ENCODE results near the gene DDX43. TPM values are rescaled to one million over a fixed set of nuclear protein-coding genes. Genes with fewer than 3 reads are reported as not detected.
"Not testable (repeated sequence)": the region's sequence is repeated elsewhere in the genome, so short reads cannot be mapped to it uniquely, and the experiment has no call there.

Gene DDX43
- total RNA-seq, 4 donors from 2014 or later, result 1.1 TPM; not detected in 3

- Histone ChIP-seq H3K27me3 (peaks cover 0 to 13% (median 0%) of the 10 kb centered on the region in 3 donors), H3K36me3 (no peaks in the 10 kb centered on the region), H3K4me3 (peak overlapping the region; percentile 42 to 58 (median 56)), H3K27ac (no peak overlapping the region), H3K9me3 (no peaks in the 10 kb centered on the region), H3K4me1 (no peaks in the 10 kb centered on the region)
- ATAC-seq (no peak), DNase-seq (no peak)
- in situ Hi-C loops (cut with MboI; ENCODE audit: low sequenced_read_pairs in 4 of 4), result no loop called here
- TF ChIP-seq CTCF (IDR thresholded peaks at IDR 0.05 in 4 of 5, conservative IDR thresholded peaks at IDR 0.05 in 1 of 5) (no peak), POLR2A (IDR thresholded peaks at IDR 0.05) (no peak)
- intact Hi-C loops (cut with DNase I; ENCODE audit: low total_unique reads), result no loop called here
These were observed 6.2 kb upstream of the DDX43 start for GRCh38 chr6:73388433-73388799.

- intact Hi-C loops (cut with DNase I; ENCODE audit: low total_unique reads) (no loop called here), in situ Hi-C loops (cut with MboI; ENCODE audit: low sequenced_read_pairs in 4 of 4) (no loop called here)
- ATAC-seq (peak in 1 of 2 donors; percentile 33), DNase-seq (peak in 1 of 2 donors; percentile 12)
- Histone ChIP-seq H3K27ac (no peak overlapping the region), H3K36me3 (no peaks in the 10 kb centered on the region), H3K9me3 (no peaks in the 10 kb centered on the region), H3K27me3 (peaks cover 0 to 13% (median 0%) of the 10 kb centered on the region in 3 donors), H3K4me3 (peak overlapping the region; percentile 42 to 58 (median 56)), H3K4me1 (no peaks in the 10 kb centered on the region)
- TF ChIP-seq POLR2A (IDR thresholded peaks at IDR 0.05), result no peak
- peak in 3 of 5 experiments; percentile 28 to 42 (median 32) for TF ChIP-seq CTCF (IDR thresholded peaks at IDR 0.05 in 4 of 5, conservative IDR thresholded peaks at IDR 0.05 in 1 of 5)
These were observed 5.7 kb upstream of the DDX43 start for GRCh38 chr6:73388800-73389512.

GRCh38 chr6:73389854-73390253, 4.8 kb upstream of the DDX43 start:
- in situ Hi-C loops (cut with MboI; ENCODE audit: low sequenced_read_pairs in 4 of 4) (no loop called here), intact Hi-C loops (cut with DNase I; ENCODE audit: low total_unique reads) (no loop called here)
- no peak for ATAC-seq
- H3K4me1 ChIP-seq, result no peaks in the 10 kb centered on the region
- H3K9me3 ChIP-seq, result no peaks in the 10 kb centered on the region
- no peaks in the 10 kb centered on the region for H3K36me3 ChIP-seq
- peaks cover 0 to 13% (median 0%) of the 10 kb centered on the region in 3 donors for H3K27me3 ChIP-seq
- H3K4me3 ChIP-seq, result no peak overlapping the region
- no peak for DNase-seq
- TF ChIP-seq CTCF (IDR thresholded peaks at IDR 0.05 in 4 of 5, conservative IDR thresholded peaks at IDR 0.05 in 1 of 5) (no peak), POLR2A (IDR thresholded peaks at IDR 0.05) (no peak)
- H3K27ac ChIP-seq, result no peak overlapping the region

- TF ChIP-seq POLR2A (IDR thresholded peaks at IDR 0.05) (no peak), CTCF (IDR thresholded peaks at IDR 0.05 in 4 of 5, conservative IDR thresholded peaks at IDR 0.05 in 1 of 5) (no peak)
- in situ Hi-C loops (cut with MboI; ENCODE audit: low sequenced_read_pairs in 4 of 4) (no loop called here), intact Hi-C loops (cut with DNase I; ENCODE audit: low total_unique reads) (no loop called here)
- DNase-seq (no peak), ATAC-seq (no peak)
- Histone ChIP-seq H3K27me3 (peaks cover 0 to 13% (median 0%) of the 10 kb centered on the region in 3 donors), H3K4me3 (no peak overlapping the region), H3K36me3 (no peaks in the 10 kb centered on the region), H3K4me1 (no peaks in the 10 kb centered on the region), H3K9me3 (no peaks in the 10 kb centered on the region), H3K27ac (no peak overlapping the region)
These were observed 3.0 kb upstream of the DDX43 start for GRCh38 chr6:73391675-73392074.

GRCh38 chr6:73392188-73392587, 2.4 kb upstream of the DDX43 start:
- H3K36me3 ChIP-seq; in situ Hi-C loops (cut with MboI; ENCODE audit: low sequenced_read_pairs in 4 of 4); H3K4me3 ChIP-seq; H3K9me3 ChIP-seq; ATAC-seq; intact Hi-C loops (cut with DNase I; ENCODE audit: low total_unique reads); DNase-seq; H3K4me1 ChIP-seq; H3K27ac ChIP-seq: not testable (repeated sequence)
- peaks cover 0 to 11% (median 0%) of the 10 kb centered on the region in 3 donors for H3K27me3 ChIP-seq

Data from gastrocnemius medialis (tissue), 4 donors.